ENCODE data around the gene EPHB4.
A peak's percentile ranks its signal among the peaks of the same experiment; 100 is the strongest.

Gene EPHB4

DNA sequence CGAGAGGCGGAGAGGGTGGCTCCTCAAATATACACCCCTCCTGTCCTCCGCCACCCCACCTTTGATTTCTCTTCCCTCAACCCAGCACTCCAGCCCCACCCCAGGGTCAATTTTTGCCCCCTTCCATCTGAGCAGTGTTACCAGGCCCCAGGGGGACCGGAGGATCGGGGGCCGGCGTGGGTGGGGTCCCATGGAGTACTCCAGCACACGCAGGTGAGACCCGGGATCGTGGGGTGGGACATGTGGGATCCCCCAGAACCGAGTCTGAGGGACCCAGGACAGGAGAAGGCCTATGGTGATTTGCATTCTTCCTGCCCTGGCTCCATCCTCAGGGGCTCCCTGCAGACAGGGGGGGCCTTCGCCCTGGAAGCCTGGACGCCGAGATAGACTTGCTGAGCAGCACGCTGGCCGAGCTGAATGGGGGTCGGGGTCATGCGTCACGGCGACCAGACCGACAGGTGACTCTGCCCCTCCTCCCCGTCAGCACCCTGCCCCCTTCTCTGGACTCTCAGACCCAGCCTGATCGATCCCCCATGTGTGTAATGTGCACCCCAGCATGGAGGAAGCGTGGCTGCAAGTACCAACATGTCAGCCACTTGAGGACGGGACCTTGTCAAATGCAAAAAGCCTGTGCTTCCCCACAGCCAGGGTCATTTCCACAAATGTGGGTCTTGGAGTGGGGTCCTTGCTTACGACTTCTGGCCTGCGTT is 40.6 kb upstream of the EPHB4 start:
- no peak for TF ChIP-seq CTCF (IDR thresholded peaks at IDR 0.05; ENCODE audit: insufficient read depth, low read length, missing control alignments)
- ChIA-PET CTCF (interaction anchor here (2.1 kb wide), 1 partner anchor 162 kb away, joined by 9 read pairs; the partner anchor contains the start of gene POP7), POLR2A (no interaction called here)
- H3K4me3 ChIP-seq (ENCODE audit: low read depth, low read length) = peak overlapping the region; percentile 95
- no peak for DNase-seq (ENCODE audit: low read depth, low spot score)

GRCh38 chr7:100867040-100867775 is 39.9 kb upstream of the EPHB4 start, which contains the start of gene TRIP6:
Gene TRIP6, plus strand, starts transcription at chr7:100867387. Its CDS starts 111 bp downstream, at chr7:100867498.
- DNase-seq (ENCODE audit: low read depth, low spot score) = peak; percentile 56
- POLR2A ChIA-PET = interaction anchor here (0.8 to 1.2 kb wide), 4 partner anchors 8 to 161 kb away, joined by 5 to 7 read pairs (median 6); partner anchors contain the start of genes POP7, SLC12A9, SRRT and UFSP1
- CTCF ChIA-PET = interaction anchor here (2.1 kb wide), 1 partner anchor 162 kb away, joined by 9 read pairs; the partner anchor contains the start of gene POP7
- peak within 1 kb of the TSS; percentile 95 for H3K4me3 ChIP-seq (ENCODE audit: low read depth, low read length)
- TF ChIP-seq CTCF (IDR thresholded peaks at IDR 0.05; ENCODE audit: insufficient read depth, low read length, missing control alignments) = no peak

- peak overlapping the region; percentile 95 for H3K4me3 ChIP-seq (ENCODE audit: low read depth, low read length)
- ChIA-PET CTCF (interaction anchor here (2.1 kb wide), 1 partner anchor 161 kb away, joined by 9 read pairs; the partner anchor contains the start of gene POP7), POLR2A (interaction anchor here (0.8 to 1.2 kb wide), 4 partner anchors 9 to 160 kb away, joined by 5 to 7 read pairs (median 6); partner anchors contain the start of genes POP7, SLC12A9, SRRT and UFSP1)
- no peak for TF ChIP-seq CTCF (IDR thresholded peaks at IDR 0.05; ENCODE audit: insufficient read depth, low read length, missing control alignments)
- DNase-seq (ENCODE audit: low read depth, low spot score) = no peak
These were observed 39.4 kb upstream of the EPHB4 start for GRCh38 chr7:100866729-100867039.

- ChIA-PET CTCF (interaction anchor here (2.1 kb wide), 1 partner anchor 161 kb away, joined by 9 read pairs; the partner anchor contains the start of gene POP7), POLR2A (interaction anchor here (0.8 to 1.2 kb wide), 4 partner anchors 9 to 160 kb away, joined by 5 to 7 read pairs (median 6); partner anchors contain the start of genes POP7, SLC12A9, SRRT and UFSP1)
- H3K4me3 ChIP-seq (ENCODE audit: low read depth, low read length) = no peak overlapping the region
- no peak for DNase-seq (ENCODE audit: low read depth, low spot score)
- TF ChIP-seq CTCF (IDR thresholded peaks at IDR 0.05; ENCODE audit: insufficient read depth, low read length, missing control alignments) = no peak
These were observed 38.8 kb upstream of the EPHB4 start for GRCh38 chr7:100865938-100866728.

DNA sequence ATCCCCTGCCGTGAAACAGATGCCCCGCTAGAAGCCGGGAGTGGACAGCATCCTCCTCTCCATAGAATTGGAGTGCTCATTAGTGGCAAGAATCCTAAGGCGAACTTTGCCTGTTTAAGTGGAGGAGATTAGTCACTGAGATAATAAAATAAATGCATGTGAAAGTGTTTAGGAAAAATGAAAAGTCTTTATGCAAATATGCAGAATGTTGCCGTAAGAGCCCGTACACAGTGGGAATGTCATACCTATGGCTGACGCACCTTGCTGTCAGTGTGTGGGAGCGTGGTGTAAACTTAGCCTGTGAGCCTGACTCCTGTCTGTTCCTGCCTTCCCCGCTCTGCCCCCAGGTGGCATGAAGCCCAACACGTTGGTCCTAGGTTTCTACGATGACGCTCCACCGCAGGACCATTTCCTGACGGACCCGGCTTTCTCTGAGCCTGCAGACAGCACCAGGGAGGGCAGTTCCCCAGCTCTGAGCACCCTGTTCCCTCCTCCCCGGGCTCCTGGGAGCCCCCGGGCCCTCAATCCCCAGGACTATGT is 38.1 kb upstream of the EPHB4 start:
- no peak for DNase-seq (ENCODE audit: low read depth, low spot score)
- TF ChIP-seq CTCF (IDR thresholded peaks at IDR 0.05; ENCODE audit: insufficient read depth, low read length, missing control alignments) = no peak
- ChIA-PET CTCF (interaction anchor here (1.0 to 2.9 kb wide), 2 partner anchors 13 to 174 kb away, joined by 4 to 15 read pairs; partner anchors contain the start of gene SLC12A9), POLR2A (interaction anchor here (0.6 kb wide), 1 partner anchor 10 kb away, joined by 3 read pairs; the partner anchor contains the start of gene SRRT)
- no peak overlapping the region for H3K4me3 ChIP-seq (ENCODE audit: low read depth, low read length)
